ENCODE measurements around the gene LENG8. TPM values are rescaled to one million over a fixed set of nuclear protein-coding genes. Genes with fewer than 3 reads are reported as not detected.
A peak's percentile ranks its signal among the peaks of the same experiment; 100 is the strongest.

Gene LENG8
- total RNA-seq, result 100 to 1,000 TPM; 221 to 283 TPM

DNA sequence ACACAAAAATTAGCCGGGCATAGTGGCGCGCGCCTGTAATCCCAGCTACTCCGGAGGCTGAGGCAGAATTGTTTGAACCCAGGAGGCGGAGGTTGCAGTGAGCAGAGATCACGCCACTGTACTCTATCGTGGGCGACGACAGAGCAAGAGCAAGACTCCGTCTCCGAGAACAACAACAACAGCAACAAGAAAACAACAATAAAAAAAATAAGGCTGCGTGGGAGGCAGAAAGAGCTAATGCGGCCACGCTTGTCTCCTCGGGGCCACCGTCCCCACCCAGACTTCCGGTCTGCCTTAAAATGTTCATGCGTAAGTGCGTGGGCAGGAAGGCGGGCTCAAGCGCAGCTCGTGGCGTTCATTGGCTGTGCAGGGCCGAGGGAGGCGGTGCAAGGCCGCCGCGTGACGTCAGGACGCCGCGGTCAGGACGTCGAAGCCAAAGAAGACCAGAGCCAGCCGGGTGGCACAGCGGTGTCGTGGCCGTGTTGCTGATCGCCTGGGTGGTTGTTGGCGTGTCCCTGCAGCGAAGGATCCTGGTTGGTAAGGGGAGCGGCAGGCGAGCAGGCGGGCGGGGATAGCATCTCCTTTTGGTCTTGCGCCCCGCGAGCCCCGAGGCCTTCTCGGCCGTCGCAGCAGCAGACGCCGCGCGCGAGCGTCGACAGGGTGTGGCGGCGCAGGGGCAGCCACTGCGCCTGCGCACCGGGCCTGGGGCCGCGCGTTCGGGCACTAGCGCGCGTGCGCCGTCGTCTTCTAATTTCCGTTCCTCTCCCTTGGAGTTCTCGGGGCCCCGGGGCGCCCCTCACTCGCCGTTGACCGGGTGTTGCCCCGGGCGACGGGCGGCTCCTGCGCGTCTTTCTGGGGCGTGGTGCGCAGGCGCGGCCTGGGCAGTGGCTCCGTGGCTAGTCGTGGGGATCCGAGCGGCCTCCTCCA is at the start of gene LENG8:
LENG8 (plus strand) TSS at position 426 of the 927 bp plus-strand sequence. CDS start 2,146 bp downstream, outside the sequence.
- H3K9me3 Mint-ChIP-seq, result no peaks in the 10 kb centered on the region
- H3K27ac Mint-ChIP-seq, result peak within 1 kb of the TSS; percentile 99
- peak within 1 kb of the TSS; percentile 91 to 99 for H3K4me3 Mint-ChIP-seq
- DNase-seq, result peak; percentile 97 to 98
- ATAC-seq (replicated peaks in 1 of 2), result peak; percentile 93
- no peaks in the 10 kb centered on the region for H3K27me3 Mint-ChIP-seq (ENCODE audit: low read depth)
- H3K4me1 Mint-ChIP-seq (ENCODE audit: low read depth), result peaks cover 31% of the 10 kb centered on the region
- H3K36me3 Mint-ChIP-seq (ENCODE audit: insufficient read depth in 2 of 2), result peaks cover 23 to 24% of the 10 kb centered on the region in 2 donors

- no peak for DNase-seq
- Mint-ChIP-seq H3K36me3 (ENCODE audit: insufficient read depth in 2 of 2) (no peaks in the 10 kb centered on the region), H3K4me1 (ENCODE audit: low read depth) (no peaks in the 10 kb centered on the region), H3K27me3 (ENCODE audit: low read depth) (no peaks in the 10 kb centered on the region), H3K27ac (no peak overlapping the region), H3K4me3 (no peak overlapping the region), H3K9me3 (no peaks in the 10 kb centered on the region)
- no peak for ATAC-seq (replicated peaks in 1 of 2)
These were observed 48.1 kb upstream of the LENG8 start for GRCh38 chr19:54400913-54401312.

GRCh38 chr19:54403054-54403453 is 45.9 kb upstream of the LENG8 start:
- H3K36me3 Mint-ChIP-seq (ENCODE audit: insufficient read depth in 2 of 2), result no peaks in the 10 kb centered on the region
- H3K9me3 Mint-ChIP-seq, result no peaks in the 10 kb centered on the region
- ATAC-seq (replicated peaks in 1 of 2) (no peak), DNase-seq (no peak)
- H3K4me3 Mint-ChIP-seq, result no peak overlapping the region
- no peaks in the 10 kb centered on the region for H3K27me3 Mint-ChIP-seq (ENCODE audit: low read depth)
- H3K27ac Mint-ChIP-seq, result no peak overlapping the region
- H3K4me1 Mint-ChIP-seq (ENCODE audit: low read depth), result no peaks in the 10 kb centered on the region

- ATAC-seq (replicated peaks in 1 of 2) (no peak), DNase-seq (no peak)
- peaks cover 9% of the 10 kb centered on the region for H3K27me3 Mint-ChIP-seq (ENCODE audit: low read depth)
- no peak overlapping the region for H3K4me3 Mint-ChIP-seq
- no peaks in the 10 kb centered on the region for H3K4me1 Mint-ChIP-seq (ENCODE audit: low read depth)
- peaks cover 2% of the 10 kb centered on the region in 2 donors for H3K36me3 Mint-ChIP-seq (ENCODE audit: insufficient read depth in 2 of 2)
- peaks cover 2 to 4% of the 10 kb centered on the region in 2 donors for H3K9me3 Mint-ChIP-seq
- no peak overlapping the region for H3K27ac Mint-ChIP-seq
These were observed 43.4 kb upstream of the LENG8 start for GRCh38 chr19:54405628-54406027.

GRCh38 chr19:54407780-54408179 is 41.2 kb upstream of the LENG8 start:
- Mint-ChIP-seq H3K27me3 (ENCODE audit: low read depth) (peaks cover 16% of the 10 kb centered on the region), H3K36me3 (ENCODE audit: insufficient read depth in 2 of 2) (peaks cover 2% of the 10 kb centered on the region in 2 donors), H3K4me1 (ENCODE audit: low read depth) (no peaks in the 10 kb centered on the region), H3K27ac (no peak overlapping the region), H3K4me3 (no peak overlapping the region), H3K9me3 (peaks cover 2 to 4% of the 10 kb centered on the region in 2 donors)
- DNase-seq (no peak), ATAC-seq (replicated peaks in 1 of 2) (no peak)

DNA sequence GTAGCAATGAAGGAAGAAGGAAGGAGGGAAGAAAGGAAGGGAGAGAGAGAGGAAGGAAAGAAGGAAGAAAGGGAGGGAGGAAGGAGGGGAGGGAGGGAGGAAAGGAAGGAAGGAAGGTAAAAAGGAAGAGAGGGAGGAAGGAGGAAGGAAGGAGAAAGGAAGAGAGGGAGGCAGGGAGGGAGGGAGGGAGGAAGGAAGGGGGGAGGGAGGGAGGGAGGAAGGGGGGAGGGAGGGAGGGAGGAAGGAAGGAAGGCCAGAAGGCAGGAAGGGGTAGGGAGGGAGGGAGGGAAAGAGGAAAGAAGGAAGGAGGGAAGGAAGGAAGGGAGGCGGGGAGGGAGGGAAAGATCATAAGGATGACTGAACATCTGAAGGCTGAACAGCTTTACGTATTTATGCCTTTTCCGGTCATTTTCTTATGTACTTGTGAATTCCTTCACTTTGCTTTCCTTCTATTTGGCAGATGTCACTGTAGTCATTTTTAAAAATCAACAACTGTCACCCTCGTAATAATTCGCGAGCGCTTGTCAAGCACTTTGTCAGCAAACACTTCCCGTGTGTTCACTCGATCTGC is 40.5 kb upstream of the LENG8 start:
- H3K36me3 Mint-ChIP-seq (ENCODE audit: insufficient read depth in 2 of 2), result peaks cover 2 to 5% of the 10 kb centered on the region in 2 donors
- DNase-seq (no peak), ATAC-seq (replicated peaks in 1 of 2) (no peak)
- H3K27ac Mint-ChIP-seq, result peak overlapping the region; percentile 85
- H3K27me3 Mint-ChIP-seq (ENCODE audit: low read depth), result peaks cover 19% of the 10 kb centered on the region
- no peaks in the 10 kb centered on the region for H3K4me1 Mint-ChIP-seq (ENCODE audit: low read depth)
- H3K9me3 Mint-ChIP-seq, result peaks cover 4 to 6% of the 10 kb centered on the region in 2 donors
- H3K4me3 Mint-ChIP-seq, result no peak overlapping the region

GRCh38 chr19:54411033-54411432 is 38.0 kb upstream of the LENG8 start:
- Mint-ChIP-seq H3K27me3 (ENCODE audit: low read depth) (peaks cover 36% of the 10 kb centered on the region), H3K27ac (no peak overlapping the region), H3K4me3 (no peak overlapping the region), H3K9me3 (peaks cover 10% of the 10 kb centered on the region in 2 donors), H3K36me3 (ENCODE audit: insufficient read depth in 2 of 2) (peaks cover 2 to 9% of the 10 kb centered on the region in 2 donors), H3K4me1 (ENCODE audit: low read depth) (no peaks in the 10 kb centered on the region)
- DNase-seq (no peak), ATAC-seq (replicated peaks in 1 of 2) (no peak)

DNA sequence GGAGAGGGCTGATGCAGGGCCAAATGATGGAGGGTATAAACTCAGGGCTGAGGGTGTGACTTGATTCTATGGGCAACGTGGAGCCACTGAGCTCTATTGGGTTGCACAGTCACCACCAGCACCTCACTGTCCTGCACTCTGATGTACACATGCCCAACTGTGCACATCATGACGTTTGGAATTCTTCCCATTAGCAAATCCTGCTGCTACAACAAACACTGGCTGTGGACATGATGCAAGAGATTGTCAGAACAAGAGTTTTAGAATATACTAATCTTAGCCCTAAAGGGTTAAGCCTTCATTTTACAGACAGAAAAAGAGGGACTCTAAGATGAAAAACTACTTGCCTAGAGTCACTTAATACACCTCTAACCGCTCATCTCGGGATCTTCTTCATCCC is 36.1 kb upstream of the LENG8 start:
- DNase-seq (no peak), ATAC-seq (replicated peaks in 1 of 2) (no peak)
- H3K27ac Mint-ChIP-seq, result no peak overlapping the region
- H3K9me3 Mint-ChIP-seq, result peaks cover 10% of the 10 kb centered on the region in 2 donors
- H3K4me3 Mint-ChIP-seq, result no peak overlapping the region
- H3K4me1 Mint-ChIP-seq (ENCODE audit: low read depth), result peaks cover 9% of the 10 kb centered on the region
- peaks cover 2 to 14% of the 10 kb centered on the region in 2 donors for H3K36me3 Mint-ChIP-seq (ENCODE audit: insufficient read depth in 2 of 2)
- peaks cover 49% of the 10 kb centered on the region for H3K27me3 Mint-ChIP-seq (ENCODE audit: low read depth)

GRCh38 chr19:54414156-54414555 is 34.8 kb upstream of the LENG8 start:
- no peak for ATAC-seq (replicated peaks in 1 of 2)
- H3K4me3 Mint-ChIP-seq, result no peak overlapping the region
- DNase-seq, result no peak
- H3K4me1 Mint-ChIP-seq (ENCODE audit: low read depth), result peaks cover 16% of the 10 kb centered on the region
- H3K27ac Mint-ChIP-seq, result no peak overlapping the region
- H3K27me3 Mint-ChIP-seq (ENCODE audit: low read depth), result peaks cover 53% of the 10 kb centered on the region
- H3K9me3 Mint-ChIP-seq, result peaks cover 7 to 8% of the 10 kb centered on the region in 2 donors
- peaks cover 0 to 12% of the 10 kb centered on the region in 2 donors for H3K36me3 Mint-ChIP-seq (ENCODE audit: insufficient read depth in 2 of 2)

DNA sequence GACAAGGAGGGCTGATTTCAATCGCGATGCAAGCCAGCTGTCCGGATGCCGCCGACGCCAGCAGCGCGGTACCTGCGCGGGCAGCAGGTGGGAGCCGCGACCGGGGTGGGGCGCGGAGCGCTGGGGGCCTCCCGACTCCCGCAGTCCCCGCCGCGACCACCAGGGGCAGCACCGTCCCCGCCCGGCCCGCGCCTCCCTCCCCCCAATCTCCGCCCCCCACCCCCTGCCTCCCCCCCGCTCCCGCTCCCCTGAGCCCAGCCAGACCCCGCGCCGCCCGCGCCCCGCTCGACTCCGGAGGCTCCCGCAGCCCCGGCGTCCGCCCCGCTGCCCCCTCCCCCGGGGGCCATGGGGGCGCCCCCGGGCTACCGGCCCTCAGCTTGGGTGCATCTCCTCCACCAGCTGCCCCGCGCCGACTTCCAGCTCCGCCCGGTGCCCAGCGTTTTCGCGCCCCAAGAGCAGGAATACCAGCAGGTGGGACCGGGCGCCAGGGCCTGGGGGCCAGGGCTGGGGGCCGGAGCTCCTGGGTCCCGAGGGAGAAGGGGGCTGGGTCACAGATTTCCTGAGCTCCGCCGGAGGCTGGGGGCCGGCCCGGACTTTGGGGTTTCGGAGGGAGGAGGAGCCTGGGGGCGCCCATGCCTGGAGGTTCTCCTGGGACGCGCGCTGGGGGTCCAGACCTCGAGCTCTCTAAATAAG is 33.6 kb upstream of the LENG8 start, which contains the start of gene TTYH1:
TTYH1 (plus strand) TSS at position 257 of the 693 bp plus-strand sequence; CDS start at position 346, 89 bp downstream.
- DNase-seq (peak; percentile 43 to 44), ATAC-seq (replicated peaks in 1 of 2) (peak; percentile 43 to 58)
- Mint-ChIP-seq H3K27ac (no peak within 1 kb of the TSS), H3K9me3 (peaks cover 6 to 8% of the 10 kb centered on the region in 2 donors), H3K4me1 (ENCODE audit: low read depth) (peaks cover 16% of the 10 kb centered on the region), H3K4me3 (peak within 1 kb of the TSS in 1 of 2 donors; percentile 5), H3K27me3 (ENCODE audit: low read depth) (peaks cover 47% of the 10 kb centered on the region), H3K36me3 (ENCODE audit: insufficient read depth in 2 of 2) (peaks cover 0 to 12% of the 10 kb centered on the region in 2 donors)

GRCh38 chr19:54415901-54416673 is 32.9 kb upstream of the LENG8 start:
- Mint-ChIP-seq H3K4me3 (no peak overlapping the region), H3K9me3 (peaks cover 6 to 8% of the 10 kb centered on the region in 2 donors), H3K27ac (no peak overlapping the region), H3K36me3 (ENCODE audit: insufficient read depth in 2 of 2) (peaks cover 0 to 12% of the 10 kb centered on the region in 2 donors), H3K27me3 (ENCODE audit: low read depth) (peaks cover 40% of the 10 kb centered on the region), H3K4me1 (ENCODE audit: low read depth) (peaks cover 16% of the 10 kb centered on the region)
- ATAC-seq (replicated peaks in 1 of 2), result no peak
- no peak for DNase-seq

All from activated T-cell treated with anti-CD3 and anti-CD28 coated beads, Interleukin-2, amount 50 U/mL, for 72 hours (primary cell).